CD4-positive, alpha-beta T cell (primary cell): Measurements from ENCODE around the gene GNG7. TPM values are rescaled to one million over a fixed set of nuclear protein-coding genes. Genes with fewer than 3 reads are reported as not detected.
"Not testable (repeated sequence)": the region's sequence is repeated elsewhere in the genome, so short reads cannot be mapped to it uniquely, and the experiment has no call there.

Experiments
- ATAC-seq: fragments of 200-7000 bp; cut with Tn5 transposase; one replicate; pipeline ENCODE4 v1.10.0; 2022; ENCODE audit warnings: mild to moderate bottlenecking; ENCODE audit not compliant: poor library complexity
- CTCF ChIA-PET: fragments of 350-600 bp; sonication (Branson Sonifier 250); formaldehyde crosslinking; loops from one replicate; lab custom pipeline; 2021; ENCODE audit warnings: antibody characterized with exemption, inconsistent platforms; lab: Charles Lee
- POLR2A ChIA-PET: fragments of 350-600 bp; sonication (Branson Sonifier 250); formaldehyde crosslinking; loops from one replicate; lab custom pipeline; 2021; ENCODE audit warnings: antibody characterized with exemption, inconsistent platforms; lab: Charles Lee
- DNase-seq, 14 experiments: peaks; one replicate each; pipeline ENCODE4 v3.0.0-alpha.2; 2013 to 2020; ENCODE audit warnings: mixed read lengths in 2 of 14
- H3K27ac ChIP-seq, 2 donors: one replicate each; pipeline versions ENCODE4 v1.5.1 to v1.7.0; 2013; ENCODE audit warnings: low read length in 2 of 2, low read depth in 1 of 2, mild to moderate bottlenecking in 1 of 2
- H3K27me3 ChIP-seq, 2 experiments: 1 replicate in 1 of 2; 2 replicates in 1 of 2; pipeline versions ENCODE4 v1.6.1 to v1.7.0; 2013; ENCODE audit warnings: low read length in 2 of 2, control low read depth in 1 of 2, mild to moderate bottlenecking in 1 of 2, moderate library complexity in 1 of 2; ENCODE audit not compliant: insufficient read depth in 2 of 2, control insufficient read depth in 1 of 2
- H3K36me3 ChIP-seq: one replicate; pipeline ENCODE4 v1.6.1; 2013; ENCODE audit warnings: low read length, control low read depth; ENCODE audit not compliant: insufficient read depth
- H3K4me1 ChIP-seq: one replicate; pipeline ENCODE4 v1.6.1; 2013; ENCODE audit warnings: low read length, control low read depth; ENCODE audit not compliant: insufficient read depth
- H3K4me3 ChIP-seq: one replicate; pipeline ENCODE4 v1.5.1; 2013; ENCODE audit warnings: mild to moderate bottlenecking, low read length, moderate library complexity
- H3K9me3 ChIP-seq, 2 experiments: 1 replicate in 1 of 2; 2 replicates in 1 of 2; pipeline versions ENCODE4 v1.6.1 to v1.7.0; 2013; ENCODE audit warnings: low read length in 2 of 2, mild to moderate bottlenecking in 2 of 2, control low read depth in 1 of 2, moderate library complexity in 1 of 2; ENCODE audit not compliant: control insufficient read depth in 1 of 2, insufficient read depth in 1 of 2
- H3K27ac Mint-ChIP-seq: one replicate; pipeline ENCODE4 v1.8.0; 2020; ENCODE audit warnings: mixed read lengths
- H3K27me3 Mint-ChIP-seq: one replicate; pipeline ENCODE4 v1.8.0; 2021; ENCODE audit warnings: mixed read lengths
- H3K36me3 Mint-ChIP-seq: one replicate; pipeline ENCODE4 v1.8.0; 2021; ENCODE audit warnings: low read depth, mixed read lengths
- H3K4me1 Mint-ChIP-seq: one replicate; pipeline ENCODE4 v1.8.0; 2021; ENCODE audit warnings: low read depth, mixed read lengths
- H3K4me3 Mint-ChIP-seq: one replicate; pipeline ENCODE4 v1.8.0; 2020; ENCODE audit warnings: mild to moderate bottlenecking, mixed read lengths
- H3K9me3 Mint-ChIP-seq: one replicate; pipeline ENCODE4 v1.8.0; 2020; ENCODE audit warnings: mixed read lengths
- intact Hi-C, 2 experiments: fragments of 100-400 bp; cut with DNase I in 1 of 2; cut with micrococcal nuclease in 1 of 2; formaldehyde crosslinking; loops; one replicate each; pipeline versions ENCODE4 v1.15.1 to v1.9.0; 2023 to 2025; cut with DNase I, micrococcal nuclease
- total RNA-seq, 174 experiments: library from RNA in 2 of 174; stranded (reverse) in 2 of 174; gene quantifications; one replicate each; pipeline ENCODE4 v1.2.3 and lab custom pipeline; 2021 to 2026
- TF ChIP-seq, protein P1 (sequence below): fragments of 200-600 bp; IDR thresholded peaks from one replicate; pipeline ENCODE4 v1.8.0; 2022; ENCODE audit warnings: antibody characterized with exemption, mild to moderate bottlenecking

The GNG7 gene
- total RNA-seq, 2 experiments from 2014 or later: 5.2 to 5.7 TPM

DNA sequence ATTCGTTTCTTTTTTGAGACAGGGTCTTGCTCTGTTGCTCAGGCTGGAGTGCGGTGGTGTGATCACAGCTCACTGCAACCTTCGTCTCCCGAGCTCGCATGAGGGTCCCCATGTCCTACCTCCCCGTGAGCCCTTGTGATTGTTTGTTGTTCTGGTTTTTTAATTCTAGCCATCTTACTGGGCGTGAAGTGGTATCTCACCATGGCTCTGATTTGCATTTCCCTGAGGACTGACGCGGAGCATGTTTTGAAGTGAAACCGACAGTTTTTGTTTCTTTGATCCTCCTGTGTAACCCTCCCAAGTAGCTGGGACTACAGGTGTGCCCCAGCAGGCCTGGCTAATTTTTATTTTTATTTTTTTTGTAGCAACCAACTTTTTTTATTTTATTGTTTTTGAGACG lies 21.7 kb downstream of the GNG7 start:
- intact Hi-C loops: no loop called here
- Histone ChIP-seq H3K4me1 (no peaks in the 10 kb centered on the region), H3K36me3 (no peaks in the 10 kb centered on the region), H3K27ac (no peak overlapping the region), H3K9me3 (no peaks in the 10 kb centered on the region), H3K4me3 (no peak overlapping the region), H3K27me3 (no peaks in the 10 kb centered on the region)
- ATAC-seq (no peak), DNase-seq (no peak)
- no peaks in the 10 kb centered on the region for H3K27me3 Mint-ChIP-seq
- H3K4me3 Mint-ChIP-seq: no peak overlapping the region
- no peaks in the 10 kb centered on the region for H3K36me3 Mint-ChIP-seq
- H3K9me3 Mint-ChIP-seq: no peaks in the 10 kb centered on the region
- no peaks in the 10 kb centered on the region for H3K4me1 Mint-ChIP-seq
- TF ChIP-seq, protein P1, sequence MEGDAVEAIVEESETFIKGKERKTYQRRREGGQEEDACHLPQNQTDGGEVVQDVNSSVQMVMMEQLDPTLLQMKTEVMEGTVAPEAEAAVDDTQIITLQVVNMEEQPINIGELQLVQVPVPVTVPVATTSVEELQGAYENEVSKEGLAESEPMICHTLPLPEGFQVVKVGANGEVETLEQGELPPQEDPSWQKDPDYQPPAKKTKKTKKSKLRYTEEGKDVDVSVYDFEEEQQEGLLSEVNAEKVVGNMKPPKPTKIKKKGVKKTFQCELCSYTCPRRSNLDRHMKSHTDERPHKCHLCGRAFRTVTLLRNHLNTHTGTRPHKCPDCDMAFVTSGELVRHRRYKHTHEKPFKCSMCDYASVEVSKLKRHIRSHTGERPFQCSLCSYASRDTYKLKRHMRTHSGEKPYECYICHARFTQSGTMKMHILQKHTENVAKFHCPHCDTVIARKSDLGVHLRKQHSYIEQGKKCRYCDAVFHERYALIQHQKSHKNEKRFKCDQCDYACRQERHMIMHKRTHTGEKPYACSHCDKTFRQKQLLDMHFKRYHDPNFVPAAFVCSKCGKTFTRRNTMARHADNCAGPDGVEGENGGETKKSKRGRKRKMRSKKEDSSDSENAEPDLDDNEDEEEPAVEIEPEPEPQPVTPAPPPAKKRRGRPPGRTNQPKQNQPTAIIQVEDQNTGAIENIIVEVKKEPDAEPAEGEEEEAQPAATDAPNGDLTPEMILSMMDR: no peak
- H3K27ac Mint-ChIP-seq: no peak overlapping the region
- ChIA-PET CTCF (no interaction called here), POLR2A (no interaction called here)

DNA sequence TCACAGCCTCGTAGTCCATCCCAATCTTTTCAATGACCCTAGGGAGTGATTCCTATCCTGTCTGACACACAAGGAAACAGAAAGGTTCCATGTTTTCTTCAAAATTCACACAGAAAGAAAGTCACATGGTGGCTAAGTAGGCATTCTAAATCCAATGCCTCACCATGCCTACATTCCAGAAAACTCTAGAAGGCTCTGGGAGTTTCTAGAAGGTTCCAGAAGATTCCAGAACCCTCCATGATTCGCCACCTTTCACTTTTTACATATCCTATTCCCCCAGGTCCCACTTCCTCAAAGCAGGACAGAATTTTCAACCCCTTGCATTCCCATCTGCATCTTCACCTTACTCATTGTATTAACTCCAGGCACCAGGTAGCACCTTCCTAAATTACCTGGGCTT lies 23.1 kb downstream of the GNG7 start:
- H3K4me1 Mint-ChIP-seq: no peaks in the 10 kb centered on the region
- no peaks in the 10 kb centered on the region for H3K9me3 ChIP-seq

DNA sequence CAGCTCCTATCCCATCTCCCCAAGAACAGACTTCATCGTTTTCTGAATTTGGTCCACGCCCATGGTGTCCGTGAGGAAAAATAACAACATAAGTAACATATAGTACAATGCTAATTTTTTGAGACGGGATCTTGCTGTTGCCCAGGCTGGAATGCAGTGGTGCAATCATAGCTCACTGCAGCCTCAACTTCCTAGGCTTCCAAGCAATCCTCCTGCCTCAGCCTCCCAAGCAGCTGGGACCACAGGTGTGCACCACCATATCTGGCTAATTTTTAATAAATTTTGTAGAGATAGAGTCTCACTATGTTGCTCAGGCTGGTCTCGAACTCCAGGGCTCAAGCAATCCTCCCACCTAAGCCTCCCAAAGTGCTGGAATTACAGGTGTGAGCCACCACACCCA lies 23.5 kb downstream of the GNG7 start:
- intact Hi-C loops, H3K4me3 ChIP-seq, H3K9me3 ChIP-seq, H3K27ac Mint-ChIP-seq, ATAC-seq, H3K27me3 ChIP-seq, POLR2A ChIA-PET, H3K36me3 ChIP-seq, H3K4me1 ChIP-seq, CTCF ChIA-PET, H3K9me3 Mint-ChIP-seq, H3K27ac ChIP-seq, H3K36me3 Mint-ChIP-seq, H3K27me3 Mint-ChIP-seq, H3K4me1 Mint-ChIP-seq, DNase-seq, H3K4me3 Mint-ChIP-seq: not testable (repeated sequence)

More for the DNA sequence above, 23.1 kb downstream of the GNG7 start:
- Mint-ChIP-seq H3K9me3 (no peaks in the 10 kb centered on the region), H3K27ac (no peak overlapping the region), H3K4me3 (no peak overlapping the region), H3K27me3 (no peaks in the 10 kb centered on the region), H3K36me3 (no peaks in the 10 kb centered on the region)
- intact Hi-C loops: no loop called here
- Histone ChIP-seq H3K4me3 (no peak overlapping the region), H3K36me3 (no peaks in the 10 kb centered on the region), H3K4me1 (no peaks in the 10 kb centered on the region), H3K27me3 (no peaks in the 10 kb centered on the region), H3K27ac (no peak overlapping the region)
- DNase-seq: no peak
- ChIA-PET POLR2A (no interaction called here), CTCF (no interaction called here)
- TF ChIP-seq, protein P1: no peak
- no peak for ATAC-seq

- POLR2A ChIA-PET: no interaction called here
- intact Hi-C loops: no loop called here
- no peak overlapping the region for H3K27ac Mint-ChIP-seq
- no peaks in the 10 kb centered on the region for H3K4me1 Mint-ChIP-seq
- no peak for ATAC-seq
- Histone ChIP-seq H3K4me3 (no peak overlapping the region), H3K36me3 (no peaks in the 10 kb centered on the region), H3K9me3 (no peaks in the 10 kb centered on the region), H3K4me1 (no peaks in the 10 kb centered on the region), H3K27ac (no peak overlapping the region), H3K27me3 (no peaks in the 10 kb centered on the region)
- H3K4me3 Mint-ChIP-seq: no peak overlapping the region
- H3K27me3 Mint-ChIP-seq: no peaks in the 10 kb centered on the region
- peak in 2 of 14 experiments; percentile 24 to 41 for DNase-seq
- no peaks in the 10 kb centered on the region for H3K9me3 Mint-ChIP-seq
- H3K36me3 Mint-ChIP-seq: no peaks in the 10 kb centered on the region
- TF ChIP-seq, protein P1: no peak
- CTCF ChIA-PET: no interaction called here
Observed at GRCh38 chr19:2678044-2678671, 24.3 kb downstream of the GNG7 start.
